IPS-20b (cell line): ENCODE data around the gene TSC2.

Source experiments
- H3K27ac ChIP-seq: one replicate; pipeline ENCODE4 v1.5.1; 2013; ENCODE audit warnings: low read length
- H3K27me3 ChIP-seq: 2 replicates; pipeline ENCODE4 v1.6.1; 2013; ENCODE audit warnings: mild to moderate bottlenecking, low read length, inconsistent platforms; ENCODE audit not compliant: insufficient read depth
- H3K36me3 ChIP-seq: 2 replicates; pipeline ENCODE4 v1.6.1; 2013; ENCODE audit warnings: low read depth, mild to moderate bottlenecking, inconsistent platforms, low read length, moderate library complexity; ENCODE audit not compliant: insufficient read depth
- H3K4me1 ChIP-seq: 2 replicates; pipeline ENCODE4 v1.6.1; 2013; ENCODE audit warnings: mild to moderate bottlenecking, control low read depth, inconsistent platforms, low read length, moderate library complexity; ENCODE audit not compliant: insufficient read depth
- H3K4me3 ChIP-seq: 2 replicates; pipeline ENCODE4 v1.5.1; 2013; ENCODE audit warnings: mild to moderate bottlenecking, low read length, inconsistent platforms
- H3K9ac ChIP-seq: 2 replicates; pipeline ENCODE4 v1.6.1; 2013; ENCODE audit warnings: low read depth, mild to moderate bottlenecking, inconsistent platforms, low read length, moderate library complexity
- H3K9me3 ChIP-seq: 2 replicates; pipeline ENCODE4 v1.6.1; 2013; ENCODE audit warnings: mild to moderate bottlenecking, low read depth, low read length, inconsistent platforms; ENCODE audit not compliant: insufficient read depth

TSC2 gene

GRCh38 chr16:2015117-2015946 lies 32.5 kb upstream of the TSC2 start:
- peaks cover 32% of the 10 kb centered on the region for H3K27me3 ChIP-seq
- H3K27ac ChIP-seq, result no peak overlapping the region
- H3K9ac ChIP-seq, result no peak overlapping the region
- no peak overlapping the region for H3K4me3 ChIP-seq
- no peaks in the 10 kb centered on the region for H3K36me3 ChIP-seq
- H3K4me1 ChIP-seq, result peaks cover 2% of the 10 kb centered on the region; the same call in 1 of the 2 replicates
- no peaks in the 10 kb centered on the region for H3K9me3 ChIP-seq

GRCh38 chr16:2015947-2016208 lies 31.9 kb upstream of the TSC2 start:
- peaks cover 37% of the 10 kb centered on the region for H3K27me3 ChIP-seq
- H3K4me3 ChIP-seq, result no peak overlapping the region
- H3K4me1 ChIP-seq, result no peaks in the 10 kb centered on the region
- H3K36me3 ChIP-seq, result no peaks in the 10 kb centered on the region
- no peak overlapping the region for H3K27ac ChIP-seq
- no peak overlapping the region for H3K9ac ChIP-seq
- no peaks in the 10 kb centered on the region for H3K9me3 ChIP-seq

- H3K27ac ChIP-seq, result no peak overlapping the region
- no peaks in the 10 kb centered on the region for H3K4me1 ChIP-seq
- no peaks in the 10 kb centered on the region for H3K9me3 ChIP-seq
- H3K36me3 ChIP-seq, result no peaks in the 10 kb centered on the region
- H3K27me3 ChIP-seq, result peaks cover 43% of the 10 kb centered on the region
- H3K4me3 ChIP-seq, result no peak overlapping the region
- H3K9ac ChIP-seq, result no peak overlapping the region
Observed at GRCh38 chr16:2016407-2016922, 31.3 kb upstream of the TSC2 start.

- Histone ChIP-seq H3K27me3 (peaks cover 66% of the 10 kb centered on the region), H3K4me1 (no peaks in the 10 kb centered on the region; the same call in 1 of the 2 replicates), H3K36me3 (no peaks in the 10 kb centered on the region), H3K9ac (no peak within 1 kb of the TSS), H3K4me3 (peak within 1 kb of the TSS; percentile 50; the same call in 1 of the 2 replicates), H3K9me3 (no peaks in the 10 kb centered on the region), H3K27ac (no peak within 1 kb of the TSS)
Observed at GRCh38 chr16:2019518-2019920, 28.3 kb upstream of the TSC2 start, which contains the start of gene NPW. Gene NPW (plus strand): TSS chr16:2019785.

GRCh38 chr16:2019921-2020831 lies 27.6 kb upstream of the TSC2 start:
- no peaks in the 10 kb centered on the region for H3K9me3 ChIP-seq
- no peaks in the 10 kb centered on the region for H3K36me3 ChIP-seq
- H3K9ac ChIP-seq, result no peak overlapping the region
- H3K27ac ChIP-seq, result no peak overlapping the region
- no peaks in the 10 kb centered on the region; the same call in 1 of the 2 replicates for H3K4me1 ChIP-seq
- H3K27me3 ChIP-seq, result peaks cover 70% of the 10 kb centered on the region
- peak overlapping the region; percentile 50; the same call in 1 of the 2 replicates for H3K4me3 ChIP-seq

- Histone ChIP-seq H3K4me1 (no peaks in the 10 kb centered on the region; the same call in 1 of the 2 replicates), H3K9me3 (no peaks in the 10 kb centered on the region), H3K36me3 (no peaks in the 10 kb centered on the region), H3K27me3 (peaks cover 82% of the 10 kb centered on the region), H3K9ac (peak overlapping the region; percentile 62; the same call in 1 of the 2 replicates), H3K27ac (no peak overlapping the region), H3K4me3 (peak overlapping the region; percentile 68)
Observed at GRCh38 chr16:2022723-2023091, 25.1 kb upstream of the TSC2 start.

GRCh38 chr16:2023092-2024031 lies 24.4 kb upstream of the TSC2 start:
- H3K9ac ChIP-seq, result peak overlapping the region; percentile 62; the same call in 1 of the 2 replicates
- peaks cover 83% of the 10 kb centered on the region for H3K27me3 ChIP-seq
- no peak overlapping the region for H3K27ac ChIP-seq
- H3K4me3 ChIP-seq, result peak overlapping the region; percentile 68
- H3K4me1 ChIP-seq, result no peaks in the 10 kb centered on the region; the same call in 1 of the 2 replicates
- no peaks in the 10 kb centered on the region for H3K36me3 ChIP-seq
- no peaks in the 10 kb centered on the region for H3K9me3 ChIP-seq

GRCh38 chr16:2024032-2024420 lies 23.8 kb upstream of the TSC2 start:
- no peak overlapping the region for H3K27ac ChIP-seq
- H3K4me1 ChIP-seq, result no peaks in the 10 kb centered on the region; the same call in 1 of the 2 replicates
- H3K36me3 ChIP-seq, result no peaks in the 10 kb centered on the region
- no peak overlapping the region for H3K9ac ChIP-seq
- H3K4me3 ChIP-seq, result peak overlapping the region; percentile 66; the same call in 1 of the 2 replicates
- H3K27me3 ChIP-seq, result peaks cover 81% of the 10 kb centered on the region
- H3K9me3 ChIP-seq, result no peaks in the 10 kb centered on the region

GRCh38 chr16:2025251-2025650 lies 22.5 kb upstream of the TSC2 start:
- Histone ChIP-seq H3K4me3 (no peak overlapping the region), H3K27ac (no peak overlapping the region), H3K27me3 (peaks cover 69% of the 10 kb centered on the region), H3K4me1 (no peaks in the 10 kb centered on the region; the same call in 1 of the 2 replicates), H3K9me3 (no peaks in the 10 kb centered on the region), H3K9ac (no peak overlapping the region), H3K36me3 (no peaks in the 10 kb centered on the region)

- H3K9me3 ChIP-seq, result no peaks in the 10 kb centered on the region
- no peak overlapping the region; the same call in 1 of the 2 replicates for H3K4me3 ChIP-seq
- no peaks in the 10 kb centered on the region; the same call in 1 of the 2 replicates for H3K4me1 ChIP-seq
- H3K36me3 ChIP-seq, result no peaks in the 10 kb centered on the region
- no peak overlapping the region for H3K9ac ChIP-seq
- H3K27me3 ChIP-seq, result peaks cover 62% of the 10 kb centered on the region
- H3K27ac ChIP-seq, result no peak overlapping the region
Observed at GRCh38 chr16:2025878-2026460, 21.8 kb upstream of the TSC2 start.
